Activated CD8-positive, alpha-beta memory T cell treated with anti-CD3 and anti-CD28 coated beads, Interleukin-2, amount 50 U/mL, for 4 hours (primary cell): ENCODE data around the gene DKKL1.

Source experiments
- DNase-seq: peaks from one replicate; pipeline ENCODE4 v3.0.0-alpha.2; 2020

DKKL1 gene

DNA sequence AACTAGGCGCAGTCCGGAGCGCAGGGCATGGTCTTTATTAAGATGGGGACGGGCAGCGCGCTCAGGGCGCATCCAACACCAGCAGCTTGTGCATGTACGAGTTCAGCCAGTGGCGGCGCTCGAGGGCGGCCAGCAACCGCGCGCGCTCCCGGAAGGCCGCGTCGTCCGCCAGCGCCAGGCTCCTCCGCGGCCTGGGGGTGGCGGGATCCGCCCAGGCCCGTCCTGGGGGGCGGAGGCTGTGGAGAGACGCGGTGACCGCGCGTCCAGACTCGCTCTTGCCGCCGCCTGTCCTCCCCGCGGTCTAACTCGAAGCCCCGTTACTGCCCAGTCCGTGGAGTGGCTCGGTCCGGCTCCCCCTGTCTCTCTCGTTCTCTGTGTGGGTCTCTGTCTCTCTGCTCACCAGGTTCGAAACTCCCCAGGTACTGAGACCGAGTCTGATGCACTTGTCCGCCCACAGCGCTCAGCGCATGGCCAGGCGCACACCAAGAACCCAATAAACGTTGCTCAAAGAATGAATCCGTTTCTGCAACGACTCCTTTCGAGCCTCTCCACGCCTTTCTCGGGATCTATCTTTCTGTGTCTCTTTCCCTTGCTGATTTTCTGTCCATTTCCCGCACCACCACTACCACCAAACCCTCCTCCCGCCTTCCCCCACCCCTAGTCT is 58.9 kb downstream of the DKKL1 start:
- DNase-seq: peak; percentile 41

DNA sequence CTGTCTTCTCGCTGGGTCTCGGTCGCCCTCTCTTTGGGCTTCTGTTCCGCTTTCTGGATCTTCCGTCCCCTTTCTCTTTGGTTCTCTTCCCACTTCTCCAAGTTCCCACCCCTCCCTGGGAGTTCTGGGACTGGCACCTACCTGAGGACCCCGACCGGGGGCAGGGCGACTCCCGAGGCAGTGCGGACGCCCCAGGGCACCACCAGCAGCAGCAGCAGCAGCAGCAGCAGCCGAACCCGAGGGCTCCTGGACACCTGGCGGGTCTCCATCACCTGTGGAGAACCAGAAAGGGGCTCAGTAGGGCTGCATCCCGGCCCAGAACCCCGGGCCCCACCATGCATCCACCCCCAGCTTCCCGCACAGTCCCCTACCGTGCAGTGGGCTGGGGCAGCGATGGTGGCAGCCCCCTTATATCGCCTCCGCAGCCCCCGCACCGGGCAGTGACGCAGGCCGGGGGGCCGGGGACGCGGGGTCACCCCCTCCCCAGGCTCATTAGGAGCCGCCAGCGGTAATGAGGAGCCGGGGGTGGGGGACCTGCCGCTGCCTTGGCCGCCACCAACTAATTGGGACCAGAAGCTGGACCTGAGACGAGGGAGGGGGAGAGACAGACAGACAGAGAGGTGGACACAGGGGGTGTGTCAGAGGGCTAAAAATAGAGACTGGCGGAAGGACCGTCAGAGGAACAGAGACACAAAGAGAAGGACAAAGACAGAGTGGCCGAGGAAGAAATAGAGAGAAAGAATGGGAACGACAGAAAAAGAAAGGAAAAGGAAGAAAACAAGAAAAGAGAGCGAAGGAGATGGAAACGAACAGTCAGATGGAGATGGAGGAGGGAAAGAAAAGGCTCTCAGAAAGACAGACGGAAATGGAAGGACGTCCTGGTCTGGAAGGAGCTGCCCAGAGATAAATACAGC is 59.7 kb downstream of the DKKL1 start, which contains the start of gene PTH2:
Gene PTH2 (minus strand): TSS at position 371 of the 914 bp plus-strand sequence. CDS start 102 bp downstream, at position 269.
- DNase-seq: no peak

DNA sequence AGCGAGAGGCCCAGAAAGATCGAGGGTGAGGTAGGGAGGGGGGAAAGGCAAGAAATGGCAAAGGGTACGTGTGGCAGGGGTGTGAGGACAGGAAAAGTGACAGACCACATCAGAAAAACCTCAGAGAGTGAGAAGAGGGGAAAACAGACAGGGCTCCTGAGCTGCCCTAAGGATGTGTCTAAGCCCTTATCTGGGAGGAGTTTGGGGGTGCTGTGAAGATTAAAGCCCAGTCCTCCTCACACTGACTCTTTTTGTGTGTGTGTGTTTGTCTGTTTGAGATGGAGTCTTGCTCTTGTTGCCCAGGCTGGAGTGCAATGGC is 60.3 kb downstream of the DKKL1 start:
- DNase-seq: no peak
